GM23338 (cell line): Measurements from ENCODE around the gene PI4K2A. TPM values are rescaled to one million over a fixed set of nuclear protein-coding genes. Genes with fewer than 3 reads are reported as not detected.

Source experiments
- EZH2 ChIP-seq: fragments of 200-600 bp; sonication (generic); IDR thresholded peaks from one replicate; pipeline ENCODE4 v1.8.0; 2017; ENCODE audit warnings: antibody characterized with exemption, mild to moderate bottlenecking, low read depth; ENCODE audit not compliant: unreplicated experiment
- EZH2phosphoT487 ChIP-seq: fragments of 200-600 bp; sonication (generic); IDR thresholded peaks from one replicate; pipeline ENCODE4 v1.8.1; 2018; ENCODE audit warnings: antibody characterized with exemption; ENCODE audit not compliant: unreplicated experiment
- JUNB ChIP-seq: IDR thresholded peaks from one replicate; pipeline ENCODE4 v1.6.1; 2016; ENCODE audit warnings: antibody characterized with exemption; ENCODE audit not compliant: unreplicated experiment
- POLR2AphosphoS5 ChIP-seq: IDR thresholded peaks from 2 replicates; pipeline ENCODE4 v1.6.1; 2016; ENCODE audit warnings: antibody characterized with exemption, low read depth
- REST ChIP-seq: IDR thresholded peaks from one replicate; pipeline ENCODE4 v1.6.1; 2018; ENCODE audit warnings: antibody characterized with exemption; ENCODE audit not compliant: unreplicated experiment
- ZNF114 ChIP-seq: fragments of 250-450 bp; sonication (Bioruptor Pico); IDR thresholded peaks from 2 replicates; pipeline ENCODE4 v1.5.0; 2020; ENCODE audit warnings: mild to moderate bottlenecking, moderate library complexity
- ZNF331 ChIP-seq: fragments of 250-450 bp; sonication (Bioruptor Pico); IDR thresholded peaks from 2 replicates; pipeline ENCODE4 v1.5.0; 2020; ENCODE audit warnings: low read depth, mild to moderate bottlenecking, moderate library complexity
- polyA plus RNA-seq: library from polyadenylated mRNA; unstranded; fragments of >200 nt; fragmentation: Nextera tagmentation; extraction: Ambion mirVana; gene quantifications from 2 replicates; pipeline ENCODE4 v1.2.1, GENCODE V29; 2016
- total RNA-seq: library from RNA; depleted of rRNA; stranded (reverse); fragments of >200 nt; shearing (Covaris generic); gene quantifications from 2 replicates; pipeline ENCODE4 v1.2.3, GENCODE V29; 2014
- TF ChIP-seq, protein P1 (sequence below): fragments of 250-450 bp; sonication (Bioruptor Pico); IDR thresholded peaks from 2 replicates; pipeline ENCODE4 v1.5.0; 2020; ENCODE audit warnings: mild to moderate bottlenecking, moderate library complexity
- TF ChIP-seq, protein P2 (sequence below): IDR thresholded peaks from 2 replicates; pipeline ENCODE4 v1.6.1; 2016; ENCODE audit warnings: antibody characterized with exemption
- TF ChIP-seq, protein P3 (sequence below), 2 experiments: fragments of 200-600 bp in 1 of 2; sonication (generic) in 1 of 2; conservative IDR thresholded peaks; 2 replicates each; pipeline versions ENCODE4 v1.5.1 to v1.6.1; 2016 to 2017; ENCODE audit warnings: antibody characterized with exemption in 2 of 2, low read depth in 2 of 2, mild to moderate bottlenecking in 2 of 2, moderate library complexity in 1 of 2

Gene PI4K2A
- total and polyA plus RNA-seq, 2 experiments from 2014 or later: 8.1 to 29.2 TPM

GRCh38 chr10:97601268-97602215, 38.9 kb upstream of the PI4K2A start (continued):
- TF ChIP-seq, protein P1, sequence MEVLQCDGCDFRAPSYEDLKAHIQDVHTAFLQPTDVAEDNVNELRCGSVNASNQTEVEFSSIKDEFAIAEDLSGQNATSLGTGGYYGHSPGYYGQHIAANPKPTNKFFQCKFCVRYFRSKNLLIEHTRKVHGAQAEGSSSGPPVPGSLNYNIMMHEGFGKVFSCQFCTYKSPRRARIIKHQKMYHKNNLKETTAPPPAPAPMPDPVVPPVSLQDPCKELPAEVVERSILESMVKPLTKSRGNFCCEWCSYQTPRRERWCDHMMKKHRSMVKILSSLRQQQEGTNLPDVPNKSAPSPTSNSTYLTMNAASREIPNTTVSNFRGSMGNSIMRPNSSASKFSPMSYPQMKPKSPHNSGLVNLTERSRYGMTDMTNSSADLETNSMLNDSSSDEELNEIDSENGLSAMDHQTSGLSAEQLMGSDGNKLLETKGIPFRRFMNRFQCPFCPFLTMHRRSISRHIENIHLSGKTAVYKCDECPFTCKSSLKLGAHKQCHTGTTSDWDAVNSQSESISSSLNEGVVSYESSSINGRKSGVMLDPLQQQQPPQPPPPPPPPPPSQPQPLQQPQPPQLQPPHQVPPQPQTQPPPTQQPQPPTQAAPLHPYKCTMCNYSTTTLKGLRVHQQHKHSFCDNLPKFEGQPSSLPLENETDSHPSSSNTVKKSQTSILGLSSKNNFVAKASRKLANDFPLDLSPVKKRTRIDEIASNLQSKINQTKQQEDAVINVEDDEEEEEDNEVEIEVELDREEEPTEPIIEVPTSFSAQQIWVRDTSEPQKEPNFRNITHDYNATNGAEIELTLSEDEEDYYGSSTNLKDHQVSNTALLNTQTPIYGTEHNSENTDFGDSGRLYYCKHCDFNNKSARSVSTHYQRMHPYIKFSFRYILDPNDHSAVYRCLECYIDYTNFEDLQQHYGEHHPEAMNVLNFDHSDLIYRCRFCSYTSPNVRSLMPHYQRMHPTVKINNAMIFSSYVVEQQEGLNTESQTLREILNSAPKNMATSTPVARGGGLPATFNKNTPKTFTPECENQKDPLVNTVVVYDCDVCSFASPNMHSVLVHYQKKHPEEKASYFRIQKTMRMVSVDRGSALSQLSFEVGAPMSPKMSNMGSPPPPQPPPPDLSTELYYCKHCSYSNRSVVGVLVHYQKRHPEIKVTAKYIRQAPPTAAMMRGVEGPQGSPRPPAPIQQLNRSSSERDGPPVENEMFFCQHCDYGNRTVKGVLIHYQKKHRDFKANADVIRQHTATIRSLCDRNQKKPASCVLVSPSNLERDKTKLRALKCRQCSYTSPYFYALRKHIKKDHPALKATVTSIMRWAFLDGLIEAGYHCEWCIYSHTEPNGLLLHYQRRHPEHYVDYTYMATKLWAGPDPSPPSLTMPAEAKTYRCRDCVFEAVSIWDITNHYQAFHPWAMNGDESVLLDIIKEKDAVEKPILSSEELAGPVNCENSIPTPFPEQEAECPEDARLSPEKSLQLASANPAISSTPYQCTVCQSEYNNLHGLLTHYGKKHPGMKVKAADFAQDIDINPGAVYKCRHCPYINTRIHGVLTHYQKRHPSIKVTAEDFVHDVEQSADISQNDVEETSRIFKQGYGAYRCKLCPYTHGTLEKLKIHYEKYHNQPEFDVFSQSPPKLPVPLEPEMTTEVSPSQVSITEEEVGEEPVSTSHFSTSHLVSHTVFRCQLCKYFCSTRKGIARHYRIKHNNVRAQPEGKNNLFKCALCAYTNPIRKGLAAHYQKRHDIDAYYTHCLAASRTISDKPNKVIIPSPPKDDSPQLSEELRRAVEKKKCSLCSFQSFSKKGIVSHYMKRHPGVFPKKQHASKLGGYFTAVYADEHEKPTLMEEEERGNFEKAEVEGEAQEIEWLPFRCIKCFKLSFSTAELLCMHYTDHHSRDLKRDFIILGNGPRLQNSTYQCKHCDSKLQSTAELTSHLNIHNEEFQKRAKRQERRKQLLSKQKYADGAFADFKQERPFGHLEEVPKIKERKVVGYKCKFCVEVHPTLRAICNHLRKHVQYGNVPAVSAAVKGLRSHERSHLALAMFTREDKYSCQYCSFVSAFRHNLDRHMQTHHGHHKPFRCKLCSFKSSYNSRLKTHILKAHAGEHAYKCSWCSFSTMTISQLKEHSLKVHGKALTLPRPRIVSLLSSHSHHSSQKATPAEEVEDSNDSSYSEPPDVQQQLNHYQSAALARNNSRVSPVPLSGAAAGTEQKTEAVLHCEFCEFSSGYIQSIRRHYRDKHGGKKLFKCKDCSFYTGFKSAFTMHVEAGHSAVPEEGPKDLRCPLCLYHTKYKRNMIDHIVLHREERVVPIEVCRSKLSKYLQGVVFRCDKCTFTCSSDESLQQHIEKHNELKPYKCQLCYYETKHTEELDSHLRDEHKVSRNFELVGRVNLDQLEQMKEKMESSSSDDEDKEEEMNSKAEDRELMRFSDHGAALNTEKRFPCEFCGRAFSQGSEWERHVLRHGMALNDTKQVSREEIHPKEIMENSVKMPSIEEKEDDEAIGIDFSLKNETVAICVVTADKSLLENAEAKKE (CRISPR knock-in tag): no peak
- TF ChIP-seq, protein P2, sequence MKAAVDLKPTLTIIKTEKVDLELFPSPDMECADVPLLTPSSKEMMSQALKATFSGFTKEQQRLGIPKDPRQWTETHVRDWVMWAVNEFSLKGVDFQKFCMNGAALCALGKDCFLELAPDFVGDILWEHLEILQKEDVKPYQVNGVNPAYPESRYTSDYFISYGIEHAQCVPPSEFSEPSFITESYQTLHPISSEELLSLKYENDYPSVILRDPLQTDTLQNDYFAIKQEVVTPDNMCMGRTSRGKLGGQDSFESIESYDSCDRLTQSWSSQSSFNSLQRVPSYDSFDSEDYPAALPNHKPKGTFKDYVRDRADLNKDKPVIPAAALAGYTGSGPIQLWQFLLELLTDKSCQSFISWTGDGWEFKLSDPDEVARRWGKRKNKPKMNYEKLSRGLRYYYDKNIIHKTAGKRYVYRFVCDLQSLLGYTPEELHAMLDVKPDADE: no peak
- TF ChIP-seq, protein P3, sequence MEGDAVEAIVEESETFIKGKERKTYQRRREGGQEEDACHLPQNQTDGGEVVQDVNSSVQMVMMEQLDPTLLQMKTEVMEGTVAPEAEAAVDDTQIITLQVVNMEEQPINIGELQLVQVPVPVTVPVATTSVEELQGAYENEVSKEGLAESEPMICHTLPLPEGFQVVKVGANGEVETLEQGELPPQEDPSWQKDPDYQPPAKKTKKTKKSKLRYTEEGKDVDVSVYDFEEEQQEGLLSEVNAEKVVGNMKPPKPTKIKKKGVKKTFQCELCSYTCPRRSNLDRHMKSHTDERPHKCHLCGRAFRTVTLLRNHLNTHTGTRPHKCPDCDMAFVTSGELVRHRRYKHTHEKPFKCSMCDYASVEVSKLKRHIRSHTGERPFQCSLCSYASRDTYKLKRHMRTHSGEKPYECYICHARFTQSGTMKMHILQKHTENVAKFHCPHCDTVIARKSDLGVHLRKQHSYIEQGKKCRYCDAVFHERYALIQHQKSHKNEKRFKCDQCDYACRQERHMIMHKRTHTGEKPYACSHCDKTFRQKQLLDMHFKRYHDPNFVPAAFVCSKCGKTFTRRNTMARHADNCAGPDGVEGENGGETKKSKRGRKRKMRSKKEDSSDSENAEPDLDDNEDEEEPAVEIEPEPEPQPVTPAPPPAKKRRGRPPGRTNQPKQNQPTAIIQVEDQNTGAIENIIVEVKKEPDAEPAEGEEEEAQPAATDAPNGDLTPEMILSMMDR (conservative IDR thresholded peaks at IDR 0.05; ENCODE audit: low read depth in 2 of 2): no peak
- TF ChIP-seq JUNB (no peak), REST (no peak), EZH2phosphoT487 (no peak), ZNF331 (CRISPR knock-in tag) (no peak), EZH2 (no peak), POLR2AphosphoS5 (no peak), ZNF114 (CRISPR knock-in tag) (no peak)
